GM23338 (cell line): ENCODE results near the gene TMC2.

Experiments used
- CTCF ChIP-seq, 2 experiments: fragments of 200-600 bp in 1 of 2; sonication (generic) in 1 of 2; conservative IDR thresholded peaks; 2 replicates each; pipeline versions ENCODE4 v1.5.1 to v1.6.1; 2016 to 2017; ENCODE audit warnings: antibody characterized with exemption in 2 of 2, low read depth in 2 of 2, mild to moderate bottlenecking in 2 of 2, moderate library complexity in 1 of 2
- EZH2 ChIP-seq: fragments of 200-600 bp; sonication (generic); IDR thresholded peaks from one replicate; pipeline ENCODE4 v1.8.0; 2017; ENCODE audit warnings: antibody characterized with exemption, mild to moderate bottlenecking, low read depth; ENCODE audit not compliant: unreplicated experiment
- POLR2AphosphoS5 ChIP-seq: IDR thresholded peaks from 2 replicates; pipeline ENCODE4 v1.6.1; 2016; ENCODE audit warnings: antibody characterized with exemption, low read depth
- REST ChIP-seq: IDR thresholded peaks from one replicate; pipeline ENCODE4 v1.6.1; 2018; ENCODE audit warnings: antibody characterized with exemption; ENCODE audit not compliant: unreplicated experiment

- TF ChIP-seq CTCF (conservative IDR thresholded peaks at IDR 0.05; ENCODE audit: low read depth in 2 of 2): no peak
- peak; percentile 40; the same call in 1 of the 2 replicates for TF ChIP-seq POLR2AphosphoS5
- no peak for TF ChIP-seq REST
- no peak for TF ChIP-seq EZH2
These were observed 26.6 kb upstream of the TMC2 start for GRCh38 chr20:2509794-2510193.
